HG02642 (cell line): ENCODE measurements around the gene ST14.
A peak's percentile ranks its signal among the peaks of the same experiment; 100 is the strongest.

Experiments used
- ATAC-seq: cut with Tn5 transposase; IDR thresholded peaks from one replicate; pipeline ENCODE4 v1.9.1; 2021; ENCODE audit warnings: mild to moderate bottlenecking; ENCODE audit not compliant: unreplicated experiment, poor library complexity

ST14 gene

GRCh38 chr11:130131961-130132850 lies 27.4 kb upstream of the ST14 start:
- ATAC-seq = peak; percentile 76

- ATAC-seq = no peak
Observed at GRCh38 chr11:130133716-130134115, 25.9 kb upstream of the ST14 start.

GRCh38 chr11:130136107-130136506 lies 23.5 kb upstream of the ST14 start:
- no peak for ATAC-seq

- no peak for ATAC-seq
Observed at GRCh38 chr11:130137999-130138398, 21.6 kb upstream of the ST14 start.

DNA sequence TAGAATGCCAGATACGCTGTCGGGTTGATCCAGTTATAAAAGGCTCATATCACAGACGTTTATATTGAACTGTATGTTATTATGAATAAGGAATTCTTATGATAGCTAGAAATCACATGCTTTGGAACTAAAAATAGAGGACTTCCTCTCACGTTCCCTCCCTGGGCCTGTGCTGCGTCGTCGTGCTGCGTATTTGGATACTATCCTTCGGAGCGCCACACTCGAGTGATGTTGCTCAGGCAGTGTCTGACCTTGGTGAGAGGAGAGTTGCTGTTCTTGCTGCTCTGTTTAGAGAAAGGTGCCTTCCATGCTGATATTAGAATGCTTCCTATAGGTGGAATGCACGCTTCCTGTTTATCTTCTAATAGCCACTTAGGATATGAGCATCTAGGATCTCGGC lies 20.2 kb upstream of the ST14 start:
- ATAC-seq = no peak

DNA sequence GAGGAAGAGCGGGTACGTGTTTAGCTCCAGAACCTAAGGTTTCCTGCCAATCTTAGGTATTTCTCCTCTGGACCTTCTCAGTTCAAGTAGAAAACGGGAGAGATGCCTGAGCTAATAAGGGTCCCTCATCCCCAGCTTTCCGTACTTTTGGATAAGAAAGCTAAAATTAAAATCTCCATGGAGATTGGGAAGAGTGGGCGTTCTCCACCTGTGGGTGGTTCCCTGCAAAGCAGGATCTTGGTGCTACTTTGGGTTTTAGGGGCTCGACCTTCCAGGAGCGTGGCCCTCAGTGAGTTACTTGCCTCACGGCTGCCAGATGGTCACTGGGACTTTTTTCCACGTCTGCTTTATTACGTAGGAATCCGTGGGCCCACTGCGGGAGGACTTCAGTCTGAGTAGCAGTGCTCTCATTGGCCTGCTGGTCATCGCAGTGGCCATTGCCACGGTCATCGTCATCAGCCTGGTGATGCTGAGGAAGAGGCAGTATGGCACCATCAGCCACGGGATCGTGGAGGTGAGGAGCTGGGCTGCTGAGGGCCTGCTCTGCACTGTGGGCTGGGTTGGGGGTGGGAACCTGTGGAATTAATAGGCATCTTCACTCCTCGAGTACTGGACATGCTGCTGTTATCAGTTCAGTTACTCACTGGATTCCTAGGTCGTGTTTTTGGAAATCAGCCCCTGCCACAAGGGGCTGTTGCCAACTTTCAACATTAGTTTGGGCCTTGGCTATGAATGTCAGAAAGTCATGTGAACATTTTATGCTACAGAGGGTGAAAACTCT lies 17.8 kb upstream of the ST14 start:
- no peak for ATAC-seq

DNA sequence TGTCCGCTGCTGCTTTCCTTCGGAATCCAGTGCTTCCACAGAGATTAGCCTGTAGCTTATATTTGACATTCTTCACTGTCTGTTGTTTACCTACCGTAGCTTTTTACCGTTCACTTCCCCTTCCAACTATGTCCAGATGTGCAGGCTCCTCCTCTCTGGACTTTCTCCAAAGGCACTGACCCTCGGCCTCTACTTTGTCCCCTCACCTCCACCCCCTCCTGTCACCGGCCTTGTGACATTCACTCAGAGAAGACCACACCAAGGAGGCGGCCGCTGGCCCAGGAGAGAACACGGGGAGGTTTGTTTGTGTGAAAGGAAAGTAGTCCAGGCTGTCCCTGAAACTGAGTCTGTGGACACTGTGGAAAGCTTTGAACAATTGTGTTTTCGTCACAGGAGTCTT lies 15.4 kb upstream of the ST14 start:
- ATAC-seq = no peak

- no peak for ATAC-seq
Observed at GRCh38 chr11:130144861-130145281, 14.7 kb upstream of the ST14 start.

DNA sequence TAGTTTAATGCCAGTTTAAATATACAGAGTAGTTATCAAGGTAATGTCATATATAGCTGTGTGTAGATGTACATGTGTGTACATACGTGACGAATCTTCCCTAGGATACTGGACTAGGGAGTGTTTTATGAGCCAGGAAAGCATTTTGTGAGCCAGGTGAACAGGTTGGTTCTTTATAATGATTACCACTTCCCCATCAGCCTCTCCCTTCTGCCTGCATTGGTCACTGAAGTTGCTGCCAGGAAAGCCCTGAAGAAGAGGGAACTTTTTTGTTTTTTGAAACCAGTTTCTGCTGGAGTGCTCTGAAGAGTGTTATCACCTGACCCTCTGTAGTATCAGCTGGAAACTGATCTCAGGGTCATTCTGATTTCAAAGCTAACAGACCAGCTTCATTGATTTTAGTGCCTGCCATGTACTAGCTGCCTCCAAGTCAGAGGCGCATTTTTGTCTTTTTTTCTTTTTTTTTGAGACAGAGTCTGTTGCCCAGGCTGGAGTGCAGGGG lies 14.2 kb upstream of the ST14 start:
- ATAC-seq = no peak

DNA sequence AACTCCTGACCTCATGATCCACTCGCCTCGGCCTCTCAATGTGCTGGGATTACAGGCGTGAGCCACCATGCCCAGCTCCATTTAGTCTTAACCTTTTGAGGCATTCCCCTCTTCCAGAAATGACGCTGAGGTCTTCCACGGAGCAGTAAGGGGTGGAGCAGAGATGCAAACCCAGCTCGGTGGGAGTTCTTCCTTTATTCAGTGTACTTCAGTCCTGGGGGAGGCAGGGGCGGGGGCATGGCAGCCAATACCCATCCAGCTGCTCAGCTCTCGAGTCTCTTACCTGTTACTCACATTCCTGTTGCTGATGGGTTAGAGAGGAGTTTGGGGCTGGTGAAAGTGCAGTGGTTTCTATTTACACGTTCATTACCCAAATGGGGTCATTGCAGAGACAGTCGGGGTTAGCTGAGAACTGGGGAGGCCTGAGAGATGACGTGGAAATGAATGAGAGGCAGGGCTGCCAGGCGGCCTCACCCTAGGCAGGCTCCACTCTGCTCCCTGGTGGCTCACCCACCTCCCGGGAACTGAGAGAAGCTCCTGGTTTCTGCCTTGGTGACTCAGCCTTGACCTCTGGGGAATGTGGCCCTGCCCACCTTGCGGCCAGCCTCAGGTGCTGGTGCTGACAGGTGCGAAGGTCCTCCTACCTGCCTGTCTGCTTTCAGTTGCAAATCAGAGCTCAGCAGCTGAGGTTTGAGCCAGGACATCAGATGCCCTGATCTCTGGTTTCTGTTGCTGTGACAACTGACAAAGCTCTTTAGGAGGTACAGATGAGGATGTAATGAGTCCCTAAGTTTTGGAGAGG lies 13.4 kb upstream of the ST14 start:
- no peak for ATAC-seq

DNA sequence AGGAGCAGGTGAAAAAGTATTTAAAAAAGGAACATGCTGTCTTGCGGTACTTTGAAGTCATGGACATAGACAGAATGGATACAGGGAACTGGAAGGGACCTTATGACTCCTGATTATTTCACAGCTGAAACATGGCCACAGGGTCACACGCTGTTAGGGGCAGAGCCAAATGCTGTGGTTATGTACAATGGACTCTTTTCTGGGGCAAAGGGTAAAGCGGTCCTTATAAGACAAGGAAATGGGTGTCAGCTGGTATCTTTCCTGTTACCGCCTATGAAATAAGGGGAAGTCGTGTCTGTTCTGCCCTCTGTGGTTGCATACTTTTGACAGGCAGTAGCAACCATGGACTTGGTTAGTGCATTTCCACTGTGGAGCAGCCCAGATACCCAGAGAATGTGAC lies 12.8 kb upstream of the ST14 start:
- ATAC-seq = no peak

DNA sequence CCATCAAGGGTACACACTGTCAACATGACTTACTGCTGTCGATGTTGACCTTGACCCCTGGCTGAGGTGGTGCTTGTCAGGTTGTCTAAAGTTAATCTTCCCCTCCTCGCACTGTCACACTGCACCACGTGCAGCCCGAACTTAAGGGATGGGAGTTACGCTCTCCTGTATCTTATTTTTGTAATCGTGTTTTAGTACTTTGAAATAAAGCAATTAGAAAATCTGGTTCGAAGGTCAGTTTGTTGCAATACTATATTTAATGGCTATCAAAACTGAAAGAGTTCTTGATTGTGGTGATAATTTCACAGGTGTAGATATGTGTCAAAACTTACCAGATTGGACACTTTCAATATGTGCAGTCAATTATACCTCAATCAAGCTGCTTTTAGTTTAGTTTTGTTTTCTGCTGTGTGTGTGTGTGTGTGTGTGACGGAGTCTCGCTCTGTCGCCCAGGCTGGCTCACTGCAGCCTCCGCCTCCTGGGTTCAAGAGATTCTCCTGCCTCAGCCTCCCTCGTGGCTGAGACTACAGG lies 10.7 kb upstream of the ST14 start:
- no peak for ATAC-seq

- ATAC-seq = no peak
Observed at GRCh38 chr11:130150790-130151189, 8.8 kb upstream of the ST14 start.

GRCh38 chr11:130151196-130151595 lies 8.4 kb upstream of the ST14 start:
- ATAC-seq = no peak

GRCh38 chr11:130156108-130157022 lies 3.2 kb upstream of the ST14 start:
- ATAC-seq = no peak

DNA sequence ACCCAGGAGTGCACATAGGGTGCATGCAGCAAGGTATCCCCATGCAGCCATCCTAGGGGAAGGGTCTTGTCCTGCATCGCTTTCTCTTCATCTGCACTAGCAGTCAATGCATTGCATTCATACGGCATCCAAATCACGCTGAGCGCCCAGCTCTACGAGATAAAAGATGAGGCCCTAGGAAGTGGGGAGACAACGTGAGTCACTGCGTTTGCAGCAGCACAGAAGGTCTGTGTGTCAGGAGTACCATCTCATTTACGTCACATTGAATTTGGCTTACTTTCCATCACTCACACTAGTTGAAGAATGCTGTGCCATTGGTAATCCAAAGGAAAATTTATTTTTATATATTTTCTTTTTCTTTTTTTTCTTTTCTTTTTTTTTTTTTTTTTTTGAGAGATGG lies 2.5 kb upstream of the ST14 start:
- ATAC-seq = no peak

GRCh38 chr11:130157840-130158239 lies 1.7 kb upstream of the ST14 start:
- ATAC-seq = no peak

GRCh38 chr11:130159139-130159538 lies 443 bp upstream of the ST14 start:
- ATAC-seq = no peak

DNA sequence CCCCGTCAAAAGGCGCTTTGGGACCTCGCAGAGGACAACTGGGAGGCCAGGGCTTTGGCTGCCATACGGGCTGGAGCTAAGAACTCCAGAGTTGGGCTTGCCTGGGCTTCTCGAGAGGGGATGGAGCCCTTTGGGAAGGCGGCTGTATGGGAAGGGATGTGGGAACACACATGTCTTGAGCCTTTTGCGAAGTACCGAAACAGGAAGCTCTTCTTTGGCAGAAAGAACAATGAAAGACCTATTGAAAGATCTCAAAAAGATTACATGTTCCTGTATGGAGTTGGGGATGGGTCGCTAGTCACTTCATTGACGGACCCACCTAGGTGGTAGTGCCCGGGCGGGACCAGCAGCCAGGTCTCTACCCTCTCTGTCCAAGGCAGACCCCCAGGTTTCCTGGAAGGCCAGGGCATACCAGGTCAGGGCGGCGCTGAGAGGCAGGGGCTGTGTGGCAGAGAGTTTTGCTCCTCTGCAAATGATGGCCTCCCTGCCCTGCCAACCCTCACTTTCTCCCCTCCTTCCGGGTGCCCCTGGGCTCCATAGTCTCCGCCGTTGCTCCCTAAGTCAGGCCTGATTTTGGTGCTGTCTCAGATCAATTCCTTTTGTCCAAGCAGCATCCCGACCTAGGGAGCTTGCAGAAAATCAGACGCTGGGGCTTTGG lies 1.0 kb downstream of the ST14 start:
- no peak for ATAC-seq
